HepG2 (cell line): ENCODE data around the gene ZFPM1. TPM values are rescaled to one million over a fixed set of nuclear protein-coding genes. Genes with fewer than 3 reads are reported as not detected.

Experiments
- CEBPB ChIP-seq: IDR thresholded peaks from 2 replicates; pipeline ENCODE4 v1.6.1; 2011; ENCODE audit warnings: low read depth, low read length, improper control_type of control experiment, borderline replicate concordance
- CREB1 ChIP-seq, 2 experiments: fragments of 450-650 bp in 1 of 2; IDR thresholded peaks; 2 replicates each; pipeline ENCODE4 v1.6.1; 2016 to 2017; ENCODE audit warnings: control low read depth in 1 of 2, mild to moderate bottlenecking in 1 of 2, missing compliant biosample characterization in 1 of 2, missing genetic modification characterization in 1 of 2
- HNF4A ChIP-seq: sonication (generic); formaldehyde crosslinking; IDR thresholded peaks from 2 replicates; pipeline ENCODE4 v1.4.0; 2020; ENCODE audit warnings: missing genetic modification reagents
- HOXD1 ChIP-seq: sonication (generic); formaldehyde crosslinking; IDR thresholded peaks from 2 replicates; pipeline ENCODE4 v1.5.0; 2020; ENCODE audit warnings: missing genetic modification reagents
- NR2F1 ChIP-seq, 2 experiments: fragments of 450-650 bp in 1 of 2; formaldehyde crosslinking in 1 of 2; IDR thresholded peaks; 2 replicates each; pipeline versions ENCODE4 v1.5.0 to v1.6.1; 2016 to 2020; ENCODE audit warnings: mild to moderate bottlenecking in 1 of 2, missing compliant biosample characterization in 1 of 2, missing genetic modification reagents in 1 of 2, moderate library complexity in 1 of 2
- NR2F2 ChIP-seq: IDR thresholded peaks from 2 replicates; pipeline ENCODE4 v1.6.1; 2012; ENCODE audit warnings: low read depth, inconsistent platforms, borderline replicate concordance
- NR2F6 ChIP-seq, 2 experiments: IDR thresholded peaks; 2 replicates each; pipeline ENCODE4 v1.6.1; 2016; ENCODE audit warnings: antibody characterized with exemption in 1 of 2, mild to moderate bottlenecking in 1 of 2
- RAD51 ChIP-seq: fragments of 450-650 bp; IDR thresholded peaks from 2 replicates; pipeline ENCODE4 v1.6.1; 2016; ENCODE audit warnings: borderline replicate concordance
- RARG ChIP-seq: sonication (generic); formaldehyde crosslinking; IDR thresholded peaks from 2 replicates; pipeline ENCODE4 v1.4.0; 2020; ENCODE audit warnings: low read depth, mild to moderate bottlenecking, missing genetic modification reagents
- SMAD1 ChIP-seq: sonication (generic); formaldehyde crosslinking; IDR thresholded peaks from 2 replicates; pipeline ENCODE4 v1.4.0; 2020; ENCODE audit warnings: missing genetic modification reagents, low read depth, mild to moderate bottlenecking, borderline replicate concordance
- SP2 ChIP-seq: sonication (generic); formaldehyde crosslinking; IDR thresholded peaks from 2 replicates; pipeline ENCODE4 v1.5.1; 2020; ENCODE audit warnings: mild to moderate bottlenecking, missing genetic modification reagents
- ZFP36 ChIP-seq: fragments of 150-350 bp; IDR thresholded peaks from 2 replicates; pipeline ENCODE4 v1.6.1; 2018; ENCODE audit warnings: borderline replicate concordance, low read length, low read depth; ENCODE audit not compliant: partially characterized antibody
- ZNF230 ChIP-seq: sonication (generic); formaldehyde crosslinking; IDR thresholded peaks from 2 replicates; pipeline ENCODE4 v1.4.0; 2020; ENCODE audit warnings: mild to moderate bottlenecking, missing genetic modification reagents
- ZNF280B ChIP-seq: sonication (generic); formaldehyde crosslinking; IDR thresholded peaks from 2 replicates; pipeline ENCODE4 v1.5.0; 2020; ENCODE audit warnings: missing genetic modification reagents, mild to moderate bottlenecking, borderline replicate concordance
- ZNF574 ChIP-seq: sonication (generic); formaldehyde crosslinking; IDR thresholded peaks from 2 replicates; pipeline ENCODE4 v1.4.0; 2020; ENCODE audit warnings: missing genetic modification reagents
- ZNF646 ChIP-seq: sonication (generic); formaldehyde crosslinking; IDR thresholded peaks from 2 replicates; pipeline ENCODE4 v1.9.0; 2021; ENCODE audit warnings: mild to moderate bottlenecking, missing genetic modification reagents
- ZNF792 ChIP-seq: IDR thresholded peaks from 2 replicates; pipeline ENCODE4 v1.6.1; 2016
- ZNF879 ChIP-seq: sonication (generic); formaldehyde crosslinking; IDR thresholded peaks from 2 replicates; pipeline ENCODE4 v1.8.1; 2023; ENCODE audit warnings: missing genetic modification reagents
- polyA plus RNA-seq, 8 experiments: library from polyadenylated mRNA; depleted of rRNA in 3 of 8; stranded (reverse) in 7 of 8; unstranded in 1 of 8; fragments of >200 nt; fragmentation: Illumina TruSeq in 4 of 8; extraction: Trizol in 4 of 8; gene quantifications; 2 replicates each; pipeline versions ENCODE4 v1.2.1 to v1.2.3, GENCODE V29; 2011 to 2016; ENCODE audit warnings: low read depth in 4 of 8, missing spikeins in 1 of 8, mixed read lengths in 1 of 8; ENCODE audit not compliant: insufficient read depth in 1 of 8
- total RNA-seq, 5 experiments: library from RNA; depleted of rRNA; stranded (reverse); fragments of >200 nt; fragmentation: Illumina TruSeq; extraction: Trizol; gene quantifications; 2 replicates each; pipeline ENCODE4 v1.2.3, GENCODE V29; 2016; ENCODE audit warnings: low read depth in 1 of 5

The ZFPM1 gene
- total and polyA plus RNA-seq, 2 of the 13 experiments (the other 11 are each of a cell fraction or from before 2014, with no cell fraction given) = 1.3 to 3.8 TPM

- peak; percentile 99 for TF ChIP-seq CREB1 (IDR thresholded peaks at IDR 0.05)
- peak; percentile 97 for TF ChIP-seq CREB1 (CRISPR knock-in tag; IDR thresholded peaks at IDR 0.05)
- no peak for TF ChIP-seq RAD51
- peak; percentile 98 for TF ChIP-seq HNF4A (CRISPR knock-in tag)
- peak; percentile 81 to 84 for TF ChIP-seq NR2F1 (CRISPR knock-in tag; IDR thresholded peaks at IDR 0.05)
- TF ChIP-seq NR2F2 = peak; percentile 71
- TF ChIP-seq ZNF574 (CRISPR knock-in tag) = peak; percentile 97
- TF ChIP-seq ZNF280B (CRISPR knock-in tag) = peak; percentile 100
- no peak for TF ChIP-seq CEBPB
- TF ChIP-seq ZNF792 (CRISPR knock-in tag) = peak; percentile 100
- peak; percentile 100 for TF ChIP-seq ZNF230
- TF ChIP-seq HOXD1 (CRISPR knock-in tag) = peak; percentile 100
- peak; percentile 100; the same call in 1 of the 2 replicates for TF ChIP-seq SMAD1
- peak; percentile 82 for TF ChIP-seq SP2 (CRISPR knock-in tag)
- peak; percentile 52 for TF ChIP-seq NR2F6 (IDR thresholded peaks at IDR 0.05)
- peak; percentile 96 for TF ChIP-seq NR2F6 (CRISPR knock-in tag; IDR thresholded peaks at IDR 0.05)
- TF ChIP-seq ZNF879 (CRISPR knock-in tag) = peak; percentile 100
- TF ChIP-seq ZFP36 = no peak
- peak; percentile 100 for TF ChIP-seq RARG (CRISPR knock-in tag)
- peak; percentile 92 for TF ChIP-seq ZNF646 (CRISPR knock-in tag)
These were observed 35.1 kb downstream of the ZFPM1 start (continued) for GRCh38 chr16:88487920-88488851.
